HepG2 (cell line): Measurements from ENCODE around the gene C22orf15. TPM values are rescaled to one million over a fixed set of nuclear protein-coding genes. Genes with fewer than 3 reads are reported as not detected.

ENCODE experiments used
- ATAC-seq: fragments of 200-7000 bp; cut with Tn5 transposase; 3 replicates; pipeline ENCODE4 v1.9.1; 2020; ENCODE audit warnings: mild to moderate bottlenecking, moderate library complexity
- BruUV-seq: library from RNA; stranded (reverse); fragments of 400-500 nt; replicated peaks from 2 replicates; lab custom pipeline; 2021; lab: Mats Ljungman, UMichigan
- CTCF ChIA-PET: fragments of 300-600 bp; formaldehyde crosslinking; extraction: SDS; loops from one replicate; lab custom pipeline; 2021; ENCODE audit warnings: low total read pairs, inconsistent platforms, low intra/inter-chr PET ratio; lab: Yijun Ruan, JAX
- POLR2A ChIA-PET: fragments of 350-600 bp; sonication (Branson Sonifier 250); formaldehyde crosslinking; loops from one replicate; lab custom pipeline; 2020; ENCODE audit warnings: antibody characterized with exemption, inconsistent platforms; lab: Yijun Ruan, JAX
- DNase-seq: peaks from one replicate; pipeline ENCODE4 v3.0.0-alpha.2; 2015; ENCODE audit warnings: low spot score
- FAIRE-seq: peaks from 3 replicates; lab custom pipeline; 2011; peaks lifted over from hg19 to GRCh38; lab: Jason Lieb, UNC
- H2AFZ ChIP-seq: one replicate; pipeline ENCODE4 v1.6.1; 2011; ENCODE audit warnings: low read length, inconsistent platforms
- H3K27ac ChIP-seq: fragments of 300-600 bp; 3 replicates; pipeline ENCODE4 v1.8.0; 2011; ENCODE audit warnings: mixed run types, mild to moderate bottlenecking, mixed read lengths, low read length, inconsistent platforms; ENCODE audit not compliant: insufficient read depth; ENCODE audit errors: extremely low read length
- H3K27me3 ChIP-seq, 2 experiments: fragments of 200-600 bp in 1 of 2; 2 replicates in 1 of 2; 3 replicates in 1 of 2; pipeline versions ENCODE4 v1.6.0 to v1.8.0; 2011; ENCODE audit warnings: low read length in 2 of 2, mild to moderate bottlenecking in 2 of 2, moderate library complexity in 2 of 2, inconsistent platforms in 1 of 2; ENCODE audit not compliant: insufficient read depth in 2 of 2, control insufficient read depth in 1 of 2
- H3K36me3 ChIP-seq, 2 experiments: fragments of 200-600 bp in 1 of 2; replicated peaks in 1 of 2; 2 replicates in 1 of 2; 3 replicates in 1 of 2; pipeline versions ENCODE4 v1.5.1 to v1.8.0; 2011; ENCODE audit warnings: low read length in 2 of 2, inconsistent platforms in 1 of 2; ENCODE audit not compliant: insufficient read depth in 2 of 2, control insufficient read depth in 1 of 2
- H3K4me1 ChIP-seq: 2 replicates; pipeline ENCODE4 v1.5.1; 2012; ENCODE audit warnings: low read length, inconsistent platforms; ENCODE audit not compliant: insufficient read depth
- H3K4me2 ChIP-seq: 2 replicates; pipeline ENCODE4 v1.6.0; 2011; ENCODE audit warnings: low read depth, low read length, inconsistent platforms
- H3K4me3 ChIP-seq, 3 experiments: fragments of 200-600 bp in 1 of 3; sonication (generic), shearing (Covaris generic) in 1 of 3; replicated peaks in 1 of 3; 2 replicates each; pipeline ENCODE4 v1.5.1; 2011 to 2016; ENCODE audit warnings: low read length in 3 of 3, inconsistent platforms in 2 of 3, low read depth in 2 of 3, mild to moderate bottlenecking in 2 of 3, control low read depth in 1 of 3, mixed read lengths in 1 of 3; ENCODE audit not compliant: insufficient read depth in 1 of 3
- H3K79me2 ChIP-seq: one replicate; pipeline ENCODE4 v1.6.1; 2011; ENCODE audit warnings: low read length, inconsistent platforms; ENCODE audit not compliant: insufficient read depth
- H3K9ac ChIP-seq: 2 replicates; pipeline ENCODE4 v1.6.0; 2011; ENCODE audit warnings: mild to moderate bottlenecking, low read depth, low read length, inconsistent platforms; ENCODE audit not compliant: insufficient read depth
- H3K9me3 ChIP-seq: 2 replicates; pipeline ENCODE4 v1.5.1; 2012; ENCODE audit warnings: mild to moderate bottlenecking, low read length
- H4K20me1 ChIP-seq: 2 replicates; pipeline ENCODE4 v1.6.0; 2011; ENCODE audit warnings: inconsistent platforms, mild to moderate bottlenecking, low read length, moderate library complexity; ENCODE audit not compliant: insufficient read depth
- MTF2 ChIP-seq: sonication (generic); formaldehyde crosslinking; IDR thresholded peaks from 2 replicates; pipeline ENCODE4 v1.5.0; 2020; ENCODE audit warnings: missing genetic modification reagents, borderline replicate concordance
- NFKBIZ ChIP-seq: IDR thresholded peaks from 2 replicates; pipeline ENCODE4 v1.6.1; 2018; ENCODE audit warnings: missing genetic modification reagents, missing compliant biosample characterization
- ZNF33B ChIP-seq: sonication (generic); formaldehyde crosslinking; IDR thresholded peaks from 2 replicates; pipeline ENCODE4 v1.5.1; 2020; ENCODE audit warnings: mild to moderate bottlenecking, missing genetic modification reagents
- ZNF788 ChIP-seq: sonication (generic); formaldehyde crosslinking; IDR thresholded peaks from 2 replicates; pipeline ENCODE4 v1.5.0; 2020; ENCODE audit warnings: mild to moderate bottlenecking, missing genetic modification reagents, borderline replicate concordance
- WGBS: methylation state at CpG from one replicate; pipeline ENCODE4 v1.1.6; 2017; ENCODE audit warnings: low lambda C conversion rate; 5-methylcytosine and 5-hydroxymethylcytosine counted together
- in situ Hi-C: cut with HindIII; loops from 2 replicates; pipeline ENCODE4 v1.10.0; 2017; ENCODE audit warnings: low pct_unique_long_range_greater_than_20kb; ENCODE audit not compliant: extremely low pct_ligation_motif_present
- intact Hi-C: fragments of 100-400 bp; cut with micrococcal nuclease; formaldehyde crosslinking; loops from one replicate; pipeline ENCODE4 v1.10.0; 2022; ENCODE audit not compliant: unreplicated experiment
- polyA plus RNA-seq, 8 experiments: library from polyadenylated mRNA; depleted of rRNA in 3 of 8; stranded (reverse) in 7 of 8; unstranded in 1 of 8; fragments of >200 nt; fragmentation: Illumina TruSeq in 4 of 8; extraction: Trizol in 4 of 8; gene quantifications; 2 replicates each; pipeline versions ENCODE4 v1.2.1 to v1.2.3, GENCODE V29; 2011 to 2016; ENCODE audit warnings: low read depth in 4 of 8, missing spikeins in 1 of 8, mixed read lengths in 1 of 8; ENCODE audit not compliant: insufficient read depth in 1 of 8
- total RNA-seq, 5 experiments: library from RNA; depleted of rRNA; stranded (reverse); fragments of >200 nt; fragmentation: Illumina TruSeq; extraction: Trizol; gene quantifications; 2 replicates each; pipeline ENCODE4 v1.2.3, GENCODE V29; 2016; ENCODE audit warnings: low read depth in 1 of 5
- TF ChIP-seq, protein P1 (sequence below): sonication (generic); formaldehyde crosslinking; IDR thresholded peaks from 2 replicates; pipeline ENCODE4 v1.4.0; 2020; ENCODE audit warnings: missing genetic modification reagents, low read depth, mild to moderate bottlenecking, borderline replicate concordance
- TF ChIP-seq, protein P2 (sequence below): sonication (generic); formaldehyde crosslinking; conservative IDR thresholded peaks from 2 replicates; pipeline ENCODE4 v1.4.0; 2020; ENCODE audit warnings: mild to moderate bottlenecking, missing genetic modification reagents, moderate library complexity
- TF ChIP-seq, protein P3 (sequence below), 2 experiments: fragments of 450-650 bp in 1 of 2; sonication (generic) in 1 of 2; formaldehyde crosslinking; IDR thresholded peaks; 2 replicates each; pipeline versions ENCODE4 v1.5.0 to v1.8.0; 2020 to 2022; ENCODE audit warnings: mild to moderate bottlenecking in 1 of 2, missing genetic modification reagents in 1 of 2
- TF ChIP-seq, protein P4 (sequence below): sonication (generic); formaldehyde crosslinking; IDR thresholded peaks from 2 replicates; pipeline ENCODE4 v1.4.0; 2020; ENCODE audit warnings: mild to moderate bottlenecking, missing genetic modification reagents, borderline replicate concordance
- TF ChIP-seq, protein P5 (sequence below): sonication (generic); formaldehyde crosslinking; IDR thresholded peaks from 2 replicates; pipeline ENCODE4 v1.4.0; 2020; ENCODE audit warnings: missing genetic modification reagents

C22orf15 gene
- total and polyA plus RNA-seq, 2 of the 13 experiments (the other 11 are each of a cell fraction or from before 2014, with no cell fraction given) = not detected

DNA sequence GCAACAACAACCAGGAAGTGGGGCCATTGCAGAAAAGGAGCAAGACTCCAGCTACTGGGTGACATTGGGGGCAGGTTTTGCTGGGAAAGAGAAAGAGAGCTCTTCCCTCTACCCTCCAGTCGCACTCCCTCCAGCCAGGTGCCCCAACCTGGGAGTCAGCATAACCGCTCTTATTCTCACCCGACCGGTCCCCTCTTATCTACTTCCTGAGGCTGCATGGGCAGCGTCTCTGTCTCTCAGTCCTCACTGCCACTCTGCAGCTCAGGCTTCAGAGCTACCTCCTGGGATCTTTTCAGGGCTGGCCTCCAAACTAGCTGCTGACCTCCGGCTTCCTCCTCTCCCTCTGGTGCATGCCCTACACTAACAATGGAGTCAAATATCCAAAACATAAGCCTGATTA is 17.0 kb upstream of the C22orf15 start:
- ATAC-seq = no peak
- Histone ChIP-seq H4K20me1 (no peaks in the 10 kb centered on the region), H3K4me3 (no peak overlapping the region), H3K9me3 (no peaks in the 10 kb centered on the region), H3K4me2 (no peak overlapping the region), H3K27me3 (no peaks in the 10 kb centered on the region), H3K4me1 (peaks cover 10% of the 10 kb centered on the region), H3K27ac (no peak overlapping the region), H3K79me2 (peaks cover 7% of the 10 kb centered on the region), H3K9ac (no peak overlapping the region), H2AFZ (no peak overlapping the region), H3K36me3 (peaks cover 11 to 28% of the 10 kb centered on the region in 2 experiments; a peak in 3 of 5 replicates)
- POLR2A ChIA-PET = interaction anchor here (0.7 kb wide), 1 partner anchor 78 kb away, joined by 3 read pairs; no protein-coding TSS in a partner anchor
- CTCF ChIA-PET = no interaction called here
- no peak for DNase-seq
- in situ Hi-C loops (no loop called here), intact Hi-C loops (no loop called here)
- no TSS peak for BruUV-seq
- 93% methylated on average over 6 of the region's 6 CpGs for WGBS
- no peak for FAIRE-seq
- TF ChIP-seq, protein P1, sequence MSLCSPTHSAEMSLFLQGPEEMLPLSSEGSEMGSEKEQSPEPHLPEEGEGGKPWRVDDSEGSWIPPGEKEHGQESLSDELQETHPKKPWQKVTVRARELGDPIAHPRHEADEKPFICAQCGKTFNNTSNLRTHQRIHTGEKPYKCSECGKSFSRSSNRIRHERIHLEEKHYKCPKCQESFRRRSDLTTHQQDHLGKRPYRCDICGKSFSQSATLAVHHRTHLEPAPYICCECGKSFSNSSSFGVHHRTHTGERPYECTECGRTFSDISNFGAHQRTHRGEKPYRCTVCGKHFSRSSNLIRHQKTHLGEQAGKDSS (CRISPR knock-in tag) = no peak
- TF ChIP-seq, protein P2, sequence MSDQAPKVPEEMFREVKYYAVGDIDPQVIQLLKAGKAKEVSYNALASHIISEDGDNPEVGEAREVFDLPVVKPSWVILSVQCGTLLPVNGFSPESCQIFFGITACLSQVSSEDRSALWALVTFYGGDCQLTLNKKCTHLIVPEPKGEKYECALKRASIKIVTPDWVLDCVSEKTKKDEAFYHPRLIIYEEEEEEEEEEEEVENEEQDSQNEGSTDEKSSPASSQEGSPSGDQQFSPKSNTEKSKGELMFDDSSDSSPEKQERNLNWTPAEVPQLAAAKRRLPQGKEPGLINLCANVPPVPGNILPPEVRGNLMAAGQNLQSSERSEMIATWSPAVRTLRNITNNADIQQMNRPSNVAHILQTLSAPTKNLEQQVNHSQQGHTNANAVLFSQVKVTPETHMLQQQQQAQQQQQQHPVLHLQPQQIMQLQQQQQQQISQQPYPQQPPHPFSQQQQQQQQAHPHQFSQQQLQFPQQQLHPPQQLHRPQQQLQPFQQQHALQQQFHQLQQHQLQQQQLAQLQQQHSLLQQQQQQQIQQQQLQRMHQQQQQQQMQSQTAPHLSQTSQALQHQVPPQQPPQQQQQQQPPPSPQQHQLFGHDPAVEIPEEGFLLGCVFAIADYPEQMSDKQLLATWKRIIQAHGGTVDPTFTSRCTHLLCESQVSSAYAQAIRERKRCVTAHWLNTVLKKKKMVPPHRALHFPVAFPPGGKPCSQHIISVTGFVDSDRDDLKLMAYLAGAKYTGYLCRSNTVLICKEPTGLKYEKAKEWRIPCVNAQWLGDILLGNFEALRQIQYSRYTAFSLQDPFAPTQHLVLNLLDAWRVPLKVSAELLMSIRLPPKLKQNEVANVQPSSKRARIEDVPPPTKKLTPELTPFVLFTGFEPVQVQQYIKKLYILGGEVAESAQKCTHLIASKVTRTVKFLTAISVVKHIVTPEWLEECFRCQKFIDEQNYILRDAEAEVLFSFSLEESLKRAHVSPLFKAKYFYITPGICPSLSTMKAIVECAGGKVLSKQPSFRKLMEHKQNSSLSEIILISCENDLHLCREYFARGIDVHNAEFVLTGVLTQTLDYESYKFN (CRISPR knock-in tag) = no peak
- TF ChIP-seq, protein P3, sequence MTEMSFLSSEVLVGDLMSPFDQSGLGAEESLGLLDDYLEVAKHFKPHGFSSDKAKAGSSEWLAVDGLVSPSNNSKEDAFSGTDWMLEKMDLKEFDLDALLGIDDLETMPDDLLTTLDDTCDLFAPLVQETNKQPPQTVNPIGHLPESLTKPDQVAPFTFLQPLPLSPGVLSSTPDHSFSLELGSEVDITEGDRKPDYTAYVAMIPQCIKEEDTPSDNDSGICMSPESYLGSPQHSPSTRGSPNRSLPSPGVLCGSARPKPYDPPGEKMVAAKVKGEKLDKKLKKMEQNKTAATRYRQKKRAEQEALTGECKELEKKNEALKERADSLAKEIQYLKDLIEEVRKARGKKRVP (CRISPR knock-in tag; IDR thresholded peaks at IDR 0.05) = no peak
- TF ChIP-seq MTF2 (CRISPR knock-in tag) = no peak
- no peak for TF ChIP-seq NFKBIZ
- no peak for TF ChIP-seq ZNF788 (CRISPR knock-in tag)
- TF ChIP-seq, protein P4, sequence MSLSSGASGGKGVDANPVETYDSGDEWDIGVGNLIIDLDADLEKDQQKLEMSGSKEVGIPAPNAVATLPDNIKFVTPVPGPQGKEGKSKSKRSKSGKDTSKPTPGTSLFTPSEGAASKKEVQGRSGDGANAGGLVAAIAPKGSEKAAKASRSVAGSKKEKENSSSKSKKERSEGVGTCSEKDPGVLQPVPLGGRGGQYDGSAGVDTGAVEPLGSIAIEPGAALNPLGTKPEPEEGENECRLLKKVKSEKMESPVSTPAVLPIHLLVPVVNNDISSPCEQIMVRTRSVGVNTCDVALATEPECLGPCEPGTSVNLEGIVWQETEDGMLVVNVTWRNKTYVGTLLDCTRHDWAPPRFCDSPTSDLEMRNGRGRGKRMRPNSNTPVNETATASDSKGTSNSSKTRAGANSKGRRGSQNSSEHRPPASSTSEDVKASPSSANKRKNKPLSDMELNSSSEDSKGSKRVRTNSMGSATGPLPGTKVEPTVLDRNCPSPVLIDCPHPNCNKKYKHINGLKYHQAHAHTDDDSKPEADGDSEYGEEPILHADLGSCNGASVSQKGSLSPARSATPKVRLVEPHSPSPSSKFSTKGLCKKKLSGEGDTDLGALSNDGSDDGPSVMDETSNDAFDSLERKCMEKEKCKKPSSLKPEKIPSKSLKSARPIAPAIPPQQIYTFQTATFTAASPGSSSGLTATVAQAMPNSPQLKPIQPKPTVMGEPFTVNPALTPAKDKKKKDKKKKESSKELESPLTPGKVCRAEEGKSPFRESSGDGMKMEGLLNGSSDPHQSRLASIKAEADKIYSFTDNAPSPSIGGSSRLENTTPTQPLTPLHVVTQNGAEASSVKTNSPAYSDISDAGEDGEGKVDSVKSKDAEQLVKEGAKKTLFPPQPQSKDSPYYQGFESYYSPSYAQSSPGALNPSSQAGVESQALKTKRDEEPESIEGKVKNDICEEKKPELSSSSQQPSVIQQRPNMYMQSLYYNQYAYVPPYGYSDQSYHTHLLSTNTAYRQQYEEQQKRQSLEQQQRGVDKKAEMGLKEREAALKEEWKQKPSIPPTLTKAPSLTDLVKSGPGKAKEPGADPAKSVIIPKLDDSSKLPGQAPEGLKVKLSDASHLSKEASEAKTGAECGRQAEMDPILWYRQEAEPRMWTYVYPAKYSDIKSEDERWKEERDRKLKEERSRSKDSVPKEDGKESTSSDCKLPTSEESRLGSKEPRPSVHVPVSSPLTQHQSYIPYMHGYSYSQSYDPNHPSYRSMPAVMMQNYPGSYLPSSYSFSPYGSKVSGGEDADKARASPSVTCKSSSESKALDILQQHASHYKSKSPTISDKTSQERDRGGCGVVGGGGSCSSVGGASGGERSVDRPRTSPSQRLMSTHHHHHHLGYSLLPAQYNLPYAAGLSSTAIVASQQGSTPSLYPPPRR (CRISPR knock-in tag) = no peak
- no peak for TF ChIP-seq ZNF33B (CRISPR knock-in tag)
- TF ChIP-seq, protein P5, sequence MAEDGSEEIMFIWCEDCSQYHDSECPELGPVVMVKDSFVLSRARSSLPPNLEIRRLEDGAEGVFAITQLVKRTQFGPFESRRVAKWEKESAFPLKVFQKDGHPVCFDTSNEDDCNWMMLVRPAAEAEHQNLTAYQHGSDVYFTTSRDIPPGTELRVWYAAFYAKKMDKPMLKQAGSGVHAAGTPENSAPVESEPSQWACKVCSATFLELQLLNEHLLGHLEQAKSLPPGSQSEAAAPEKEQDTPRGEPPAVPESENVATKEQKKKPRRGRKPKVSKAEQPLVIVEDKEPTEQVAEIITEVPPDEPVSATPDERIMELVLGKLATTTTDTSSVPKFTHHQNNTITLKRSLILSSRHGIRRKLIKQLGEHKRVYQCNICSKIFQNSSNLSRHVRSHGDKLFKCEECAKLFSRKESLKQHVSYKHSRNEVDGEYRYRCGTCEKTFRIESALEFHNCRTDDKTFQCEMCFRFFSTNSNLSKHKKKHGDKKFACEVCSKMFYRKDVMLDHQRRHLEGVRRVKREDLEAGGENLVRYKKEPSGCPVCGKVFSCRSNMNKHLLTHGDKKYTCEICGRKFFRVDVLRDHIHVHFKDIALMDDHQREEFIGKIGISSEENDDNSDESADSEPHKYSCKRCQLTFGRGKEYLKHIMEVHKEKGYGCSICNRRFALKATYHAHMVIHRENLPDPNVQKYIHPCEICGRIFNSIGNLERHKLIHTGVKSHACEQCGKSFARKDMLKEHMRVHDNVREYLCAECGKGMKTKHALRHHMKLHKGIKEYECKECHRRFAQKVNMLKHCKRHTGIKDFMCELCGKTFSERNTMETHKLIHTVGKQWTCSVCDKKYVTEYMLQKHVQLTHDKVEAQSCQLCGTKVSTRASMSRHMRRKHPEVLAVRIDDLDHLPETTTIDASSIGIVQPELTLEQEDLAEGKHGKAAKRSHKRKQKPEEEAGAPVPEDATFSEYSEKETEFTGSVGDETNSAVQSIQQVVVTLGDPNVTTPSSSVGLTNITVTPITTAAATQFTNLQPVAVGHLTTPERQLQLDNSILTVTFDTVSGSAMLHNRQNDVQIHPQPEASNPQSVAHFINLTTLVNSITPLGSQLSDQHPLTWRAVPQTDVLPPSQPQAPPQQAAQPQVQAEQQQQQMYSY (CRISPR knock-in tag) = no peak
